Spleen (tissue), 11 donors: ENCODE data around the gene TSPYL4. TPM values are rescaled to one million over a fixed set of nuclear protein-coding genes. Genes with fewer than 3 reads are reported as not detected.

Experiments
- DNase-seq: peaks from one replicate; pipeline ENCODE4 v3.0.0-alpha.2; 2020
- H3K27ac ChIP-seq, 8 donors: fragments of 200-600 bp; sonication (generic) in 7 of 8; 1 replicate in 4 of 8; 2 replicates in 4 of 8; pipeline versions ENCODE4 v1.5.0 to v1.8.0; 2016 to 2021; ENCODE audit warnings: inconsistent platforms in 4 of 8, mild to moderate bottlenecking in 4 of 8, moderate library complexity in 1 of 8
- H3K27me3 ChIP-seq, 7 donors: fragments of 200-600 bp; sonication (generic) in 6 of 7; replicated peaks in 1 of 7; 1 replicate in 4 of 7; 2 replicates in 3 of 7; pipeline versions ENCODE4 v1.5.0 to v1.8.0; 2016 to 2021; ENCODE audit warnings: inconsistent platforms in 3 of 7, mild to moderate bottlenecking in 1 of 7
- H3K36me3 ChIP-seq, 6 donors: fragments of 200-600 bp; sonication (generic) in 5 of 6; 1 replicate in 4 of 6; 2 replicates in 2 of 6; pipeline versions ENCODE4 v1.5.0 to v1.8.0; 2016 to 2021; ENCODE audit warnings: inconsistent platforms in 2 of 6
- H3K4me1 ChIP-seq, 6 donors: fragments of 200-600 bp; sonication (generic) in 5 of 6; 1 replicate in 3 of 6; 2 replicates in 3 of 6; pipeline versions ENCODE4 v1.5.0 to v1.8.0; 2016 to 2021; ENCODE audit warnings: inconsistent platforms in 3 of 6
- H3K4me3 ChIP-seq, 8 donors: fragments of 200-600 bp; sonication (generic) in 7 of 8; 1 replicate in 4 of 8; 2 replicates in 4 of 8; pipeline versions ENCODE4 v1.5.0 to v1.8.0; 2016 to 2021; ENCODE audit warnings: inconsistent platforms in 4 of 8, mild to moderate bottlenecking in 4 of 8, moderate library complexity in 2 of 8
- H3K9me3 ChIP-seq, 8 donors: fragments of 200-600 bp; sonication (generic) in 7 of 8; 1 replicate in 4 of 8; 2 replicates in 4 of 8; pipeline versions ENCODE4 v1.5.0 to v1.8.0; 2016 to 2021; ENCODE audit warnings: inconsistent platforms in 4 of 8
- POLR2A ChIP-seq, 3 donors: fragments of 450-650 bp; IDR thresholded peaks; one replicate each; pipeline ENCODE4 v1.5.1; 2017; ENCODE audit warnings: antibody characterized with exemption in 3 of 3, mild to moderate bottlenecking in 1 of 3
- POLR2AphosphoS5 ChIP-seq, 3 donors: sonication (generic); formaldehyde crosslinking; IDR thresholded peaks; one replicate each; pipeline ENCODE4 v1.5.1; 2017; ENCODE audit warnings: antibody characterized with exemption in 3 of 3
- WGBS, 5 donors: extraction: QIAGEN DNeasy Blood & Tissue Kit in 3 of 5; methylation state at CpG; one replicate each; pipeline versions ENCODE4 v1.1.5 to v1.1.7; 2013 to 2018; 5-methylcytosine and 5-hydroxymethylcytosine counted together
- intact Hi-C: fragments of 100-400 bp; cut with DNase I; formaldehyde crosslinking; loops from one replicate; pipeline ENCODE4 v1.15.0; 2023; ENCODE audit warnings: low total_unique reads
- polyA plus RNA-seq, 3 donors: library from polyadenylated mRNA; stranded (reverse); fragments of 200-250 nt; gene quantifications; one replicate each; pipeline ENCODE4 v1.2.1, GENCODE V29; 2013
- total RNA-seq, 7 donors: library from RNA; depleted of rRNA in 3 of 7; stranded (reverse); fragments of >200 nt in 3 of 7; fragmentation: NEBNext Ultra II Directional in 4 of 7; extraction: Animal tissue kit (Norgen Biotek cat#: 25700) in 4 of 7; gene quantifications; one replicate each; pipeline versions ENCODE4 v1.1.0 to v1.2.1, GENCODE V29; 2016 to 2021
- TF ChIP-seq, protein P1 (sequence below), 11 experiments: fragments of 200-600 bp in 7 of 11; fragments of 450-650 bp in 4 of 11; sonication (generic) in 4 of 11; IDR thresholded peaks in 8 of 11; conservative IDR thresholded peaks in 3 of 11; 1 replicate in 7 of 11; 2 replicates in 4 of 11; pipeline versions ENCODE4 v1.4.0 to v1.8.0; 2016 to 2021; ENCODE audit warnings: antibody characterized with exemption in 11 of 11, inconsistent platforms in 4 of 11, mild to moderate bottlenecking in 1 of 11
- donor health status: healthy with polysubstance abuse.
- donor health status: DM: no; HTN: no; CAD: no; lungs with moderate emphysema.
- donor health status: DM: no; HTN: no; CAD: no.
- donor health status: Bipolar disorder and iron deficiency.
- donor health status: healthy.
- donor health status: DM: no; HTN: no; CAD: no.
- donor health status: DM: yes; HTN: yes; CAD: no.

TSPYL4 gene
- total and polyA plus RNA-seq, 10 donors: 7.2 to 19.0 (median 12.2) TPM

DNA sequence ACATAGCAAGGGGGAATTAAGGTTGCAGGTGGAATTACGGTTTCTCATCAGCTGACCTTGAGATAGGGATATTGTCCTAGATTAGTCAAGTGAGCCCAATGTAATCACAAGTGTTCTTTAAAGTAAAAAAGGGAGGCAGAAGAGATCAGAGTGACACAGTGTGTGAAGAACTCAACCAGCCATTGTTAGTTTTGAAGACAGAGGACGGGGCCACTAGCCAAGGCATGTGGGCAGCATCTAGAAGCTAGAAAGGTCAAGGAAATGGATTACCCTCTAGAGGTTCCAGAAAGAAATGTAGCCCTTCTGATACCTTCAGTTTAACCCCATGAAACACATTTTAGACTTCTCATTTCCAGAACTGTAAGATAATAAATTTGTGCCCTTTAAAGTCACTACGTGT, 44.4 kb upstream of the TSPYL4 start:
- Histone ChIP-seq H3K4me3 (no peak overlapping the region), H3K4me1 (peaks cover 0 to 16% (median 3%) of the 10 kb centered on the region in 6 donors), H3K9me3 (peaks cover 5 to 13% (median 10%) of the 10 kb centered on the region in 8 donors), H3K36me3 (no peaks in the 10 kb centered on the region), H3K27me3 (no peaks in the 10 kb centered on the region), H3K27ac (no peak overlapping the region)
- 94 to 97% (median 95%) methylated on average over 3 of the region's 3 CpGs for WGBS, 5 donors
- intact Hi-C loops: no loop called here
- TF ChIP-seq, protein P1, sequence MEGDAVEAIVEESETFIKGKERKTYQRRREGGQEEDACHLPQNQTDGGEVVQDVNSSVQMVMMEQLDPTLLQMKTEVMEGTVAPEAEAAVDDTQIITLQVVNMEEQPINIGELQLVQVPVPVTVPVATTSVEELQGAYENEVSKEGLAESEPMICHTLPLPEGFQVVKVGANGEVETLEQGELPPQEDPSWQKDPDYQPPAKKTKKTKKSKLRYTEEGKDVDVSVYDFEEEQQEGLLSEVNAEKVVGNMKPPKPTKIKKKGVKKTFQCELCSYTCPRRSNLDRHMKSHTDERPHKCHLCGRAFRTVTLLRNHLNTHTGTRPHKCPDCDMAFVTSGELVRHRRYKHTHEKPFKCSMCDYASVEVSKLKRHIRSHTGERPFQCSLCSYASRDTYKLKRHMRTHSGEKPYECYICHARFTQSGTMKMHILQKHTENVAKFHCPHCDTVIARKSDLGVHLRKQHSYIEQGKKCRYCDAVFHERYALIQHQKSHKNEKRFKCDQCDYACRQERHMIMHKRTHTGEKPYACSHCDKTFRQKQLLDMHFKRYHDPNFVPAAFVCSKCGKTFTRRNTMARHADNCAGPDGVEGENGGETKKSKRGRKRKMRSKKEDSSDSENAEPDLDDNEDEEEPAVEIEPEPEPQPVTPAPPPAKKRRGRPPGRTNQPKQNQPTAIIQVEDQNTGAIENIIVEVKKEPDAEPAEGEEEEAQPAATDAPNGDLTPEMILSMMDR (IDR thresholded peaks at IDR 0.05 in 8 of 11, conservative IDR thresholded peaks at IDR 0.05 in 3 of 11): no peak
- DNase-seq: no peak

DNA sequence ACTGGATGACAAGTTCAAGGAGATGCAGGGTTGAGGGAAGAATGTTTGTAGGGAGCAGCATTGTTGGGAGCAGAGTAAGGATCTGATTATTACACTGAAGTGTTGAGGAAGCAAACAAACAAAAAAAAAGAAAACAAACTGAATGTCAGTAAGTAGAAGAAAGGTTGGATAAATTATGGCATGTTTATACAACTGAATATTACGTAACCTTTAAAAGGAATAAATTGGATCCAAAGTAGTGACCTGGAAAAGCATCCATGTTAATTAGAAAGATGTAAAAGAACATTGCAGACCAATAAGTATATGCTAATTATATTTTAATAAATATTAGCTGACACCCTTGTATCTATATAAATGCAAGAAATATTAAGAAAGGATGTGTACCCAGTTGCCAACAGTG, 38.7 kb upstream of the TSPYL4 start:
- DNase-seq: no peak
- no peak overlapping the region for H3K4me3 ChIP-seq
- H3K4me1 ChIP-seq: peaks cover 0 to 14% (median 6%) of the 10 kb centered on the region in 6 donors
- H3K9me3 ChIP-seq: peaks cover 0 to 1% (median 0%) of the 10 kb centered on the region in 8 donors
- no peak overlapping the region for H3K27ac ChIP-seq
- TF ChIP-seq POLR2AphosphoS5 (IDR thresholded peaks at IDR 0.05): no peak
- TF ChIP-seq POLR2A (IDR thresholded peaks at IDR 0.05): no peak
- TF ChIP-seq, protein P1 (IDR thresholded peaks at IDR 0.05 in 8 of 11, conservative IDR thresholded peaks at IDR 0.05 in 3 of 11): no peak
- intact Hi-C loops: no loop called here
- H3K27me3 ChIP-seq: no peaks in the 10 kb centered on the region
- H3K36me3 ChIP-seq: no peaks in the 10 kb centered on the region
- 93 to 100% (median 98%) methylated on average over 1 of the region's 1 CpG for WGBS, 5 donors

DNA sequence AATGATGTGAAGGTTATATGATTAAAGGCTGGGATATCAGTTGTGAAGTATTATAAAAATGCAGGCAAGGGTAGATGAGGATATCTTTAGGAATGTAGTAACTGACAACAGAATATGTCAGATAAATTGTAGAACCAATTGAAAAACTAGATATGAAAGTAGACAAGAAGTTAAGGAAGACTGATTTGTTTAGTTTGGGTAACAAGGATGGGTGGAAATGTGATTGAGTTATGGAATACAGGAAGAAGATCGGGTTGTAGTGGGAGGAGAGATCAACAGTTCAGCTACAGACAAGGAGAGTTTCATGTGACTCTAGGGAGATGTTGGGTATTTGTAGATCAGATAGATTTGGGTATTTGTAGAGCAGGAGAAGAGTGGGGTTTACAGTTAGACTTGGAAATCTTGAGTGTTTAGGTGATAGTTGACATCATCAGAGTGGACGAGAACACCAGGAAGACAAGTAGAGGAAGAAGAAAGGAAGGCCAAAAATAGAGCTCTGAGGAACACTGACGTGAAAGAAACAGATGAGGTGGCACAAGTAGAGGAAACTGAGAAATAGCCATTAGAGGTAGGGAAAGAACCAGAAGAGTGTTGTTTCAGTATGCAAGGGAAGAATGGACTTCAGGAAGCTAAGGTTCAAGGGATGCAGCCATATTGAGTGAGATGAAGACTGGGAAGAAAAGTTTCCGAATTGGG, 38.0 kb upstream of the TSPYL4 start:
- TF ChIP-seq, protein P1 (IDR thresholded peaks at IDR 0.05 in 8 of 11, conservative IDR thresholded peaks at IDR 0.05 in 3 of 11): no peak
- TF ChIP-seq POLR2A (IDR thresholded peaks at IDR 0.05) (no peak), POLR2AphosphoS5 (IDR thresholded peaks at IDR 0.05) (no peak)
- Histone ChIP-seq H3K27me3 (no peaks in the 10 kb centered on the region), H3K36me3 (no peaks in the 10 kb centered on the region), H3K9me3 (no peaks in the 10 kb centered on the region), H3K4me3 (no peak overlapping the region), H3K27ac (no peak overlapping the region), H3K4me1 (peaks cover 0 to 17% (median 6%) of the 10 kb centered on the region in 6 donors)
- DNase-seq: no peak
- intact Hi-C loops: no loop called here
- WGBS, 5 donors: 53 to 63% (median 54%) methylated on average over 4 of the region's 4 CpGs

DNA sequence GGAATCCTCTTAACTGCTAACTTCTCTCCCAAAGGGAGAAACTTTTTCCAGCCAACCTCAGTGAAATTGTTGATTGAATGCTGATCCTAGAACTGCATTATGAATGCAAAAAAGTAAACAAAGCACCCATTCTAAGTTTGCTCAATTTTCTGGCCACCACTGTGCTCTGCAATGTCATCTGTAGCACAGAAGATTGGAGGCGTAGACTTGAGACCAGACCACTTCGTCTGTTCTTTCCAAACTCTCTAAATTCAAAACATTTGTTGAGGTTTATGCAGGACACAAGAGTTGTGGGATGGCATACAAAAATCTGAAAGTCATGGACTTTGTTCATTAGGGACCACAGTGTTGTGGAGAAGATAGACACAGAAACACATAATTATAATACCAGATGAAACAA, 36.9 kb upstream of the TSPYL4 start:
- Histone ChIP-seq H3K4me3 (no peak overlapping the region), H3K27me3 (no peaks in the 10 kb centered on the region), H3K4me1 (peaks cover 0 to 20% (median 6%) of the 10 kb centered on the region in 6 donors), H3K36me3 (no peaks in the 10 kb centered on the region), H3K27ac (no peak overlapping the region), H3K9me3 (no peaks in the 10 kb centered on the region)
- intact Hi-C loops: no loop called here
- WGBS, 5 donors: 87 to 96% (median 93%) methylated on average over 2 of the region's 2 CpGs
- DNase-seq: no peak
- no peak for TF ChIP-seq POLR2A (IDR thresholded peaks at IDR 0.05)
- no peak for TF ChIP-seq POLR2AphosphoS5 (IDR thresholded peaks at IDR 0.05)
- TF ChIP-seq, protein P1 (IDR thresholded peaks at IDR 0.05 in 8 of 11, conservative IDR thresholded peaks at IDR 0.05 in 3 of 11): no peak
